Non-pigmented ciliary epithelial cell (primary cell): ENCODE results near the gene PRKAR2B.
"Not testable (repeated sequence)": the region's sequence is repeated elsewhere in the genome, so short reads cannot be mapped to it uniquely, and the experiment has no call there.

Experiments used
- DNase-seq: peaks from one replicate; pipeline ENCODE4 v3.0.0-alpha.2; 2010; ENCODE audit warnings: low read depth

The PRKAR2B gene

GRCh38 chr7:107119376-107120105 lies 75.0 kb downstream of the PRKAR2B start:
- DNase-seq = no peak

GRCh38 chr7:107122486-107122911 lies 78.0 kb downstream of the PRKAR2B start:
- DNase-seq = no peak

- no peak for DNase-seq
Measured at GRCh38 chr7:107123392-107123791, 78.9 kb downstream of the PRKAR2B start.

GRCh38 chr7:107125475-107125874 lies 81.0 kb downstream of the PRKAR2B start:
- no peak for DNase-seq

GRCh38 chr7:107128217-107128616 lies 83.7 kb downstream of the PRKAR2B start:
- DNase-seq = no peak

- DNase-seq = no peak
Measured at GRCh38 chr7:107128748-107129147, 84.2 kb downstream of the PRKAR2B start.

GRCh38 chr7:107130487-107131220 lies 86.1 kb downstream of the PRKAR2B start:
- no peak for DNase-seq

- no peak for DNase-seq
Measured at GRCh38 chr7:107133396-107133795, 88.9 kb downstream of the PRKAR2B start.

- no peak for DNase-seq
Measured at GRCh38 chr7:107138696-107139420, 94.4 kb downstream of the PRKAR2B start.

GRCh38 chr7:107143875-107144274 lies 99.4 kb downstream of the PRKAR2B start:
- not testable (repeated sequence) for DNase-seq

GRCh38 chr7:107145067-107145838 lies 100.7 kb downstream of the PRKAR2B start:
- no peak for DNase-seq

GRCh38 chr7:107147464-107148393 lies 103.2 kb downstream of the PRKAR2B start:
- no peak for DNase-seq

GRCh38 chr7:107148721-107149120 lies 104.2 kb downstream of the PRKAR2B start:
- DNase-seq = no peak

- DNase-seq = no peak
Measured at GRCh38 chr7:107149863-107150262, 105.4 kb downstream of the PRKAR2B start.

- no peak for DNase-seq
Measured at GRCh38 chr7:107150375-107151073, 106.0 kb downstream of the PRKAR2B start.

- DNase-seq = no peak
Measured at GRCh38 chr7:107151538-107151937, 107.0 kb downstream of the PRKAR2B start.

GRCh38 chr7:107152011-107152410 lies 107.5 kb downstream of the PRKAR2B start:
- no peak for DNase-seq

- DNase-seq = no peak
Measured at GRCh38 chr7:107154826-107155225, 110.3 kb downstream of the PRKAR2B start.

- not testable (repeated sequence) for DNase-seq
Measured at GRCh38 chr7:107155726-107156125, 111.2 kb downstream of the PRKAR2B start.

GRCh38 chr7:107157091-107157490 lies 112.6 kb downstream of the PRKAR2B start:
- DNase-seq = no peak
